Activated naive CD8-positive, alpha-beta T cell treated with anti-CD3 and anti-CD28 coated beads for 36 hours (primary cell): ENCODE measurements around the gene ADGRB2. TPM values are rescaled to one million over a fixed set of nuclear protein-coding genes. Genes with fewer than 3 reads are reported as not detected.

Experiments used
- DNase-seq: peaks from one replicate; pipeline ENCODE4 v3.0.0; 2021
- H3K27ac Mint-ChIP-seq: one replicate; pipeline ENCODE4 v1.8.0; 2022; ENCODE audit warnings: mild to moderate bottlenecking, moderate library complexity, mixed read lengths
- H3K27me3 Mint-ChIP-seq: one replicate; pipeline ENCODE4 v1.8.0; 2022; ENCODE audit warnings: mild to moderate bottlenecking, mixed read lengths
- H3K36me3 Mint-ChIP-seq: one replicate; pipeline ENCODE4 v1.8.0; 2021; ENCODE audit warnings: mild to moderate bottlenecking, mixed read lengths
- H3K4me1 Mint-ChIP-seq: one replicate; pipeline ENCODE4 v1.8.0; 2021; ENCODE audit warnings: mixed read lengths
- H3K4me3 Mint-ChIP-seq: one replicate; pipeline ENCODE4 v1.8.0; 2022; ENCODE audit warnings: mild to moderate bottlenecking, moderate library complexity, mixed read lengths
- H3K9me3 Mint-ChIP-seq: one replicate; pipeline ENCODE4 v1.8.0; 2022; ENCODE audit warnings: mixed read lengths
- total RNA-seq, 2 experiments: library from RNA; stranded (reverse); gene quantifications; one replicate each; pipeline ENCODE4 v1.2.3, GENCODE V29; 2021

Gene ADGRB2
- total RNA-seq, 2 experiments from 2014 or later = 0.08 to 0.18 TPM

- Mint-ChIP-seq H3K4me3 (no peak overlapping the region), H3K27ac (no peak overlapping the region), H3K9me3 (no peaks in the 10 kb centered on the region)
Measured at GRCh38 chr1:31798433-31799195, 34.5 kb upstream of the ADGRB2 start.

GRCh38 chr1:31798086-31798432, 33.9 kb upstream of the ADGRB2 start:
- Mint-ChIP-seq H3K9me3 (no peaks in the 10 kb centered on the region), H3K27me3 (peaks cover 2% of the 10 kb centered on the region), H3K4me1 (no peaks in the 10 kb centered on the region), H3K4me3 (no peak overlapping the region), H3K36me3 (no peaks in the 10 kb centered on the region), H3K27ac (no peak overlapping the region)
- DNase-seq = no peak

More at GRCh38 chr1:31798433-31799195, 34.5 kb upstream of the ADGRB2 start:
- no peaks in the 10 kb centered on the region for H3K36me3 Mint-ChIP-seq
- no peaks in the 10 kb centered on the region for H3K4me1 Mint-ChIP-seq
- no peak for DNase-seq
- peaks cover 2% of the 10 kb centered on the region for H3K27me3 Mint-ChIP-seq

- Mint-ChIP-seq H3K27ac (no peak overlapping the region), H3K36me3 (no peaks in the 10 kb centered on the region)
Measured at GRCh38 chr1:31797216-31797615, 33.1 kb upstream of the ADGRB2 start.

GRCh38 chr1:31796707-31797106, 32.6 kb upstream of the ADGRB2 start:
- peaks cover 2% of the 10 kb centered on the region for H3K27me3 Mint-ChIP-seq
- no peak overlapping the region for H3K4me3 Mint-ChIP-seq
- H3K9me3 Mint-ChIP-seq = no peaks in the 10 kb centered on the region
- no peak overlapping the region for H3K27ac Mint-ChIP-seq
- no peaks in the 10 kb centered on the region for H3K4me1 Mint-ChIP-seq
- H3K36me3 Mint-ChIP-seq = no peaks in the 10 kb centered on the region
- DNase-seq = no peak

More at GRCh38 chr1:31797216-31797615, 33.1 kb upstream of the ADGRB2 start:
- H3K4me3 Mint-ChIP-seq = no peak overlapping the region
- H3K27me3 Mint-ChIP-seq = peaks cover 2% of the 10 kb centered on the region
- no peaks in the 10 kb centered on the region for H3K9me3 Mint-ChIP-seq
- no peak for DNase-seq
- no peaks in the 10 kb centered on the region for H3K4me1 Mint-ChIP-seq

- Mint-ChIP-seq H3K9me3 (no peaks in the 10 kb centered on the region), H3K36me3 (no peaks in the 10 kb centered on the region), H3K4me3 (no peak overlapping the region), H3K4me1 (no peaks in the 10 kb centered on the region), H3K27me3 (peaks cover 2% of the 10 kb centered on the region), H3K27ac (no peak overlapping the region)
- DNase-seq = no peak
Measured at GRCh38 chr1:31795801-31796621, 31.9 kb upstream of the ADGRB2 start.

- H3K36me3 Mint-ChIP-seq = no peaks in the 10 kb centered on the region
- H3K27ac Mint-ChIP-seq = no peak overlapping the region
- peaks cover 2% of the 10 kb centered on the region for H3K27me3 Mint-ChIP-seq
- no peaks in the 10 kb centered on the region for H3K4me1 Mint-ChIP-seq
- H3K9me3 Mint-ChIP-seq = no peaks in the 10 kb centered on the region
- no peak overlapping the region for H3K4me3 Mint-ChIP-seq
- no peak for DNase-seq
Measured at GRCh38 chr1:31795096-31795675, 31.0 kb upstream of the ADGRB2 start.

GRCh38 chr1:31793586-31794285, 29.6 kb upstream of the ADGRB2 start:
- peaks cover 2% of the 10 kb centered on the region for H3K4me1 Mint-ChIP-seq
- H3K27ac Mint-ChIP-seq = no peak overlapping the region
- peaks cover 2% of the 10 kb centered on the region for H3K27me3 Mint-ChIP-seq
- no peaks in the 10 kb centered on the region for H3K36me3 Mint-ChIP-seq
- no peaks in the 10 kb centered on the region for H3K9me3 Mint-ChIP-seq
- no peak for DNase-seq
- H3K4me3 Mint-ChIP-seq = no peak overlapping the region

GRCh38 chr1:31793086-31793485, 28.9 kb upstream of the ADGRB2 start:
- Mint-ChIP-seq H3K4me3 (no peak overlapping the region), H3K36me3 (no peaks in the 10 kb centered on the region)
- DNase-seq = no peak

GRCh38 chr1:31792541-31792940, 28.4 kb upstream of the ADGRB2 start:
- Mint-ChIP-seq H3K36me3 (no peaks in the 10 kb centered on the region), H3K9me3 (no peaks in the 10 kb centered on the region), H3K27ac (no peak overlapping the region), H3K4me1 (peaks cover 8% of the 10 kb centered on the region), H3K4me3 (no peak overlapping the region), H3K27me3 (peaks cover 2% of the 10 kb centered on the region)
- DNase-seq = no peak

More at GRCh38 chr1:31793086-31793485, 28.9 kb upstream of the ADGRB2 start:
- Mint-ChIP-seq H3K27me3 (peaks cover 2% of the 10 kb centered on the region), H3K27ac (no peak overlapping the region), H3K4me1 (peaks cover 3% of the 10 kb centered on the region), H3K9me3 (no peaks in the 10 kb centered on the region)

GRCh38 chr1:31792116-31792515, 28.0 kb upstream of the ADGRB2 start:
- Mint-ChIP-seq H3K4me1 (peaks cover 8% of the 10 kb centered on the region), H3K4me3 (no peak overlapping the region), H3K9me3 (no peaks in the 10 kb centered on the region), H3K27ac (no peak overlapping the region), H3K27me3 (peaks cover 2% of the 10 kb centered on the region), H3K36me3 (no peaks in the 10 kb centered on the region)
- no peak for DNase-seq

- DNase-seq = no peak
- H3K9me3 Mint-ChIP-seq = no peaks in the 10 kb centered on the region
Measured at GRCh38 chr1:31791131-31791858, 27.2 kb upstream of the ADGRB2 start.

GRCh38 chr1:31790641-31791091, 26.5 kb upstream of the ADGRB2 start:
- Mint-ChIP-seq H3K36me3 (no peaks in the 10 kb centered on the region), H3K4me3 (no peak overlapping the region), H3K9me3 (no peaks in the 10 kb centered on the region), H3K27ac (no peak overlapping the region), H3K4me1 (peaks cover 8% of the 10 kb centered on the region), H3K27me3 (no peaks in the 10 kb centered on the region)
- no peak for DNase-seq

More at GRCh38 chr1:31791131-31791858, 27.2 kb upstream of the ADGRB2 start:
- no peak overlapping the region for H3K27ac Mint-ChIP-seq
- H3K36me3 Mint-ChIP-seq = no peaks in the 10 kb centered on the region
- H3K4me1 Mint-ChIP-seq = peaks cover 8% of the 10 kb centered on the region
- H3K4me3 Mint-ChIP-seq = no peak overlapping the region
- H3K27me3 Mint-ChIP-seq = no peaks in the 10 kb centered on the region

GRCh38 chr1:31790140-31790539, 26.0 kb upstream of the ADGRB2 start:
- H3K9me3 Mint-ChIP-seq = no peaks in the 10 kb centered on the region
- H3K4me1 Mint-ChIP-seq = peaks cover 8% of the 10 kb centered on the region
- H3K27ac Mint-ChIP-seq = no peak overlapping the region
- H3K27me3 Mint-ChIP-seq = no peaks in the 10 kb centered on the region
- no peaks in the 10 kb centered on the region for H3K36me3 Mint-ChIP-seq
- H3K4me3 Mint-ChIP-seq = no peak overlapping the region
- DNase-seq = no peak
